GM12865 (cell line): ENCODE measurements around the gene ASCC1.

Experiments used
- DNase-seq: peaks from one replicate; pipeline ENCODE4 v3.0.0; 2010; ENCODE audit warnings: low read depth
- H3K4me3 ChIP-seq: 2 replicates; pipeline ENCODE4 v1.5.1; 2011; ENCODE audit warnings: mild to moderate bottlenecking, low read depth, low read length, control low read depth
- TF ChIP-seq, protein P1 (sequence below): IDR thresholded peaks from 2 replicates; pipeline ENCODE4 v1.5.1; 2011; ENCODE audit warnings: low read length, control low read depth, low read depth, inconsistent platforms; ENCODE audit not compliant: insufficient read depth; ENCODE audit errors: missing control alignments

ASCC1 gene

GRCh38 chr10:72092987-72093386 is 123.1 kb downstream of the ASCC1 start:
- DNase-seq = no peak
- H3K4me3 ChIP-seq = no peak overlapping the region
- TF ChIP-seq, protein P1, sequence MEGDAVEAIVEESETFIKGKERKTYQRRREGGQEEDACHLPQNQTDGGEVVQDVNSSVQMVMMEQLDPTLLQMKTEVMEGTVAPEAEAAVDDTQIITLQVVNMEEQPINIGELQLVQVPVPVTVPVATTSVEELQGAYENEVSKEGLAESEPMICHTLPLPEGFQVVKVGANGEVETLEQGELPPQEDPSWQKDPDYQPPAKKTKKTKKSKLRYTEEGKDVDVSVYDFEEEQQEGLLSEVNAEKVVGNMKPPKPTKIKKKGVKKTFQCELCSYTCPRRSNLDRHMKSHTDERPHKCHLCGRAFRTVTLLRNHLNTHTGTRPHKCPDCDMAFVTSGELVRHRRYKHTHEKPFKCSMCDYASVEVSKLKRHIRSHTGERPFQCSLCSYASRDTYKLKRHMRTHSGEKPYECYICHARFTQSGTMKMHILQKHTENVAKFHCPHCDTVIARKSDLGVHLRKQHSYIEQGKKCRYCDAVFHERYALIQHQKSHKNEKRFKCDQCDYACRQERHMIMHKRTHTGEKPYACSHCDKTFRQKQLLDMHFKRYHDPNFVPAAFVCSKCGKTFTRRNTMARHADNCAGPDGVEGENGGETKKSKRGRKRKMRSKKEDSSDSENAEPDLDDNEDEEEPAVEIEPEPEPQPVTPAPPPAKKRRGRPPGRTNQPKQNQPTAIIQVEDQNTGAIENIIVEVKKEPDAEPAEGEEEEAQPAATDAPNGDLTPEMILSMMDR = no peak

- DNase-seq = no peak
- no peak overlapping the region for H3K4me3 ChIP-seq
- TF ChIP-seq, protein P1 = no peak
Measured at GRCh38 chr10:72092171-72092924, 123.7 kb downstream of the ASCC1 start.

GRCh38 chr10:72090326-72090725 is 125.8 kb downstream of the ASCC1 start:
- no peak overlapping the region for H3K4me3 ChIP-seq
- TF ChIP-seq, protein P1 = no peak
- DNase-seq = no peak

DNA sequence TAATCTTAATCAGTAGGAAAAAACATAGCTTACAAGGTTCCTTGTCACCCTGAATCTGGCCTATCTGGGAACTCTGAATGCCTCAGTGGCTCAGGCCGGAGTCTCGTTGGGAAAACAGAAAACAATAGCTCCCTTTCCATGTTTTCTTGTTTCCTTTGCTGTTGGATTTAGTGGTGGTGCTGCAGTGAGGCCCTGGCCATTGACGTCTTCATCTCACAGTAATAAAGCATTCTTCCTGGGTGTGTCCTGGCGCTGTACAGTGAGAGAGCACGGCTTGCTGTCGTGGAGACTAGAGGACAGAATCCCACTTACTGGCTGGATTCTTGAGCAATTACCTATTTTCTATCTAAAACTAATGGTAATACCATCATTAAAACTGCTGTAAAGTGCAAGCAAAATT is 126.5 kb downstream of the ASCC1 start:
- TF ChIP-seq, protein P1 = no peak
- DNase-seq = no peak
- H3K4me3 ChIP-seq = no peak overlapping the region

- DNase-seq = no peak
- TF ChIP-seq, protein P1 = no peak
- no peak overlapping the region for H3K4me3 ChIP-seq
Measured at GRCh38 chr10:72088889-72089575, 127.0 kb downstream of the ASCC1 start.

GRCh38 chr10:72087969-72088888 is 127.8 kb downstream of the ASCC1 start, which contains the start of gene SPOCK2:
TSS of gene SPOCK2 (minus strand) at chr10:72088551. CDS start at chr10:72088328, 223 bp downstream.
- peak within 1 kb of the TSS; percentile 46 for H3K4me3 ChIP-seq
- TF ChIP-seq, protein P1 = no peak

More at GRCh38 chr10:72087969-72088888, 127.8 kb downstream of the ASCC1 start, which contains the start of gene SPOCK2:
- no peak for DNase-seq
